ENCODE data around the gene ZNF778.

The ZNF778 gene

DNA sequence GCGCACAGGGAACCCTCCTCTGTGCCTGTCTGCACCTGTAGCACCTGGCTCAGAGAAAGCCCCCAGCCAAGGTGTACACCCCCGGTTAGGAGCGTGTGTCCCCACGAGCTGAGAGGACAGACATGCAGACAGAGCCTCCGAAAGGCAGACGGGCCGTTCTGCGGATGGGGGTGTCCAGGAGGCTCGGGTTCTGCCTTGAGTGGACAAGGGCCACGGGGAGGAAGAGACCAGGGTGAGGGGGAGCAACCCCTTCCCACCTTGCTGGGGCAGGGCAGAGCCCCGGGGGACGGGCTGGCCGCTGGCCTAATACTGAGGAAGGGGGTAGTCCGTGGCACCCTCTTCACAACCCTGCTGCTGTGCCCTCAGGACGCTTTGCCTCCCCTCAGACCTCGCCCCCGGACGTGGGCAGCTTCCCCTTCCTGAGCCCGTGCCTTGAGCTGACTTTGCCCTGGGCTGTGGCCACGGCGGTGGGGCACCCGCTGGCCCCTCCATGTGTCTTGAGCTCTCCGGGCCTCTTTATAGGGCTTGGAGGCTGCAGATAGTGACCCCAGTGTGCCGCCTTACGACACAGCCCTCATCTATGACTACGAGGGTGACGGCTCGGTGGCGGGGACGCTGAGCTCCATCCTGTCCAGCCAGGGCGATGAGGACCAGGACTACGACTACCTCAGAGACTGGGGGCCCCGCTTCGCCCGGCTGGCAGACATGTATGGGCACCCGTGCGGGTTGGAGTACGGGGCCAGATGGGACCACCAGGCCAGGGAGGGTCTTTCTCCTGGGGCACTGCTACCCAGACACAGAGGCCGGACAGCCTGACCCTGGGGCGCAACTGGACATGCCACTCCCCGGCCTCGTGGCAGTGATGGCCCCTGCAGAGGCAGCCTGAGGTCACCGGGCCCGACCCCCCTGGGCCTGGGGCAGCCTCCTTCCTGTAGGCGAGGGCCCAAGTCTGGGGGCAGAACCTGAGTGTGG is 22.9 kb upstream of the ZNF778 start:
- DNase-seq, result no peak

DNA sequence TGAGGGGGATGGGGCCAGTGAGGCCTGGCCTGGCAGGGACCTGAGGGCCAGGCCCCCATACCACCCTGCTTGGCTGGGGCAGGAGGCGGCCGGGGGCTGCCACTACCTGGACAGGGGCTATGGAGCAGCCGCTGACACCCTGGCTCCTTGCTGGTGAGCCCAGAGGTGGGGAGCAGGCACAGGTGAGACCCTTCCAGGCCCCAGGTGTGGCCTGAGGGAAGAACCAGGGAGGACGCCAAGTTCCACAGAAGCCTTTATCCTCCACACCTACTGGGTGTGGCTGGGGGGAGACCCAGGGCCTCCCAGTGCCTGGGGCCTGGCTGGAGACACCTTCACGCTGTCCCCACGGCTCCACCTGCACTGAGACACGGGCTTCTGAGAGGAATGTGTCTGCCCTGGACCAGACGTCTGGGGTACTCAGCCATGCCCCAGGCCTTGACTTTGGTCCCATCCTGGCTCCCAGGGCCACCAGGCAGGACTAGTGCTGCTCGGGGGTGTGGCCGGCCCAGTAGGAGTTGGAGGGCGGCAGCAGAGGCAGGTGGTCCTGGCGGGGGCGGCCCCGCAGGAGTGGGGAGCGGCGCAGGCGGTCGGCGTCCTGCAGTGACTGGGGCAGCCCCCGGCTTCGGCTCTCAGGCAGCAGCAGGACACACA is 21.9 kb upstream of the ZNF778 start:
- DNase-seq, result no peak

DNA sequence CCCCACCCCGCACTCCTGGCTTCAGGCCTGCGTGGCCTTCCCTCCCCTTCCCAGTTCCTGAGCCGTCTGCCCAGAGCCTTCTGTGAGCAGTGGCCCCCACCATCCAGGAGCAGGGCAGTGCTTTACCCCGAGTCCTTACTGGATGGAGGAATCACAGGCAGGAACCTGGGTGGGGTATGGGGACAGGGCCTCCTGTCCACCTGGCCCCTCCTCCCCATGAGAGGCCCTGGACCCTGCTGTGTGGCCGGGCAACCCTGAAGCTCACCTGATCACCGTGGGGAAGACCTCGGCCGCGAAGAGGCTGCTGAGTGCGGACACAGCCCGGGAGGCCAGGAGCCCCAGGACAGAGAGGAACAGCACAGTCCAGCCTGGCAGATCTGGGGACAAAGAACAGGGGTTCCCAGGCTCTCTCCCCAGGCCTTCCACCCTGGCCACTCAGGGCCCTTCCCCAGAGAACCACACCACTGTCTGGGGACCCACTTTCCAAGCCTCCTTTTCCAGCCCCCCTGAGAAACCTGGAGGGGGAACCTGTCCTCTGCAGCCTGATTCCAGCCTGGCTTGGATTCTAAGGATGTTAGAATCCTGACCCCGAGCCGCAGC is 20.4 kb upstream of the ZNF778 start:
- no peak for DNase-seq

DNA sequence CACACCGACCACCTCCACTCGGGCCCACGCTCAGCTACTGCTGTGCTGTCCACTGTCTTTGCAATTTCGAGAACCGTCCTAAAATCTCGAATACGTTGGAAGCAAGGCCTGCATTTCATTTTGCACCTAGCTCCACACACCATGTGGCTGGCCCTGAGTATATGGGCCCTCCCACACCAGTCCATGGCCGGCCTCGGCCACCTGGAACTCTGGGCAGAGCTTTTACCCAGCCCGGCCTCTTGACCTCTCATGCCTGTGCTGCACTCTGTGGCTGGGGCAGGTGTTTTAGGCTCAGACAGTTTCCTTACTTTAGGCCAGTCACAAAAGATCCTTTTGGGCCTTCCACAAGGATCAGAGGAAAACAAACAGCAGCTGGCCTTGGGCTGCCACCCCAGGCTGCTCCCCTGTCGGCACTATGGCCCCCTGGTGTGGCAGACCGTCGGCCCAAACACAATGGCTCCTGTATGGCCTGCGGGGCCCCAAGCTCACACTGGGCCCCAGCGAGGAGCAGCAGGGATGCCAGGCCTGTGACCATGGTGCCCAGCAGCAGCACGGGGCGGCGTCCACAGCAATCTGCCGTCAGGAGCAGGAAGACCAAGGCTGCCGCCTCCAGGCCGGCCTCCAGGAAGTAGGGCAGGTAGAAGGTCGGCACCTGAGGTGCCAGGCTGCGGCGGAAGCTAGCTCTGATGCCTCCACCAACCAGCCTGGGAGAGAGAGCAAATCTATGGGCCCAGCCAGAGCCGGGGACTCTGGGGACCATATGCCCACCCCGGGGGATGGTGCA is 19.7 kb upstream of the ZNF778 start:
- no peak for DNase-seq

DNA sequence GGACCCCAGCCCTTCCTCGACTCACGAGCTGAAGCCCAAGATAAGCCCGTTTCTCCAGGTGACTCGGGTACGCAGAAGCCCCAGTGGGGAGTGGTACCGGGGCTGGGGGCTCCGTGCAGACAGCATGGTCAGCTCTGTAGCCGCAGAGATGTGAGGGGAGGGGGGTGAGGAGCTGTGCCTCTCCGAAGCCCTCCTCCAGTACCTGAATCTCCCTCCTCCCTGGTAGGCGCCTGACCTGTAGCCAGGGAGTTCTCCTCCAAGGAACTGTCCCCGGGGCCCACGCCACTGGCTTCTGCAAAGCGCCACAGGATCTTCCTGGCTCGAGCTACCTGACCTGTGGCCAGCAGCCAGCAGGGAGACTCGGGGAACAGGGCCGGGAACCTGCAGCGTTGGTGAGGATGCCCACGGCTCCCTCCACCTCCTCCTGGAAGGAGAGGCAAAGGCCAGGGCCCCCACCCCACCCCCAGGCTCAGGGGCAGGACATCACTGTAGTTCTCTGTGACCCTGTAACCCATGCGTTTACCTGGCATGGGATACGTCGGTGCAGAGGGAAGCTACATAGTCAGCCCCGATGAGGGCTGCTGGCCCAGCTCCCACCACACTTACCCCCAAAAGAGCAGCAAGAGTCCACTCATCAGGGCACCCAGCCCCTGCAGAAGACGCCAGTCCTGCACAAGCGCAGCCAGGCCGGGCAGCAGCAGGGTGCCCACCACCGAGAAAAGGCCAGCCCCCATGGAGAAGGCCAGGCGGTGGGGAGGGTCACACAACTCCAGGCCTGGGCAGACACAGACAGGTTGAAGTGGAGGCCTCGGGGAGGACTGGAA is 18.9 kb upstream of the ZNF778 start:
- no peak for DNase-seq

DNA sequence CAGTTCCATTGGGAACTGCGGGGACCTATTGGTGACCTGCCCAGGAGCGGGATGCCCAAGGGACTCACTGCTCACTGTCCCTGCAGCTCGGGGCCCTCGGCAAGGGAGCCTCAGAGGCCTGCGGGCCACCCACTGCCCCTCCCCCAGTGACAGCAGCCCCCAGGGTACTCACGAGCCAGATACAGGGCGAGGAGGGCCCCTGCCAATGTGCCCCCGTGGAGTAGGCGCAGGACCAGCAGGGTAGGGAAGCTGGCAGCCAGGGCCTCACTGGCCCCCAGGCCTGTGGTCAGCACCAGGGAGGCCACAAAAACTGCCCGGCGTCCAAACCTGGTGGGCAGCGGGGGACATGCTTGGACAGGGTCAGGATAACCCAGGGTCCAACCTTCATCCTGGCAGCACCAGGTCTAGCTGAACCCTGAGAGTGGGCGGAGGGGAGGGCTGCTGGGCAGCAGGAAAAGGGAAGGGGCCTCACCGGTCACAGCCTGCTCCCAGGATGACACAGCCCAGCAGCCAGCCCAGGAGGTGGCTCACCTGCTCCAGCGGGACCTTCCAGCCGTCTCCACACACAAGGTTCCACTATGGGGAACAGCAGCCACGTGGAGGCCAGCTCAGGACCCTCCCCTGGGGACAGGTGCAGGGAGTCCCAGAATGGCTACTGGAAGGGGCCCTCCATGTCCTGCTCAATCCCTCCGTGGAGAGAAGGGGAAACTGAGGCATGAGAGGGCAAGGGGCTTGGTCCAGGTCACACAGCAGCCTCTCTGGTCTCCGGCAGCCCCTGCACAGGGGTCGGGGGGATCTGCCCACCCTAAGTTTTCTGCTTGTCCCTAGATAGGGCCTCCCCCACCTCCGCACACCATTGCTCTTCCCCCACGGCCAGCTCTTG is 18.0 kb upstream of the ZNF778 start:
- no peak for DNase-seq

DNA sequence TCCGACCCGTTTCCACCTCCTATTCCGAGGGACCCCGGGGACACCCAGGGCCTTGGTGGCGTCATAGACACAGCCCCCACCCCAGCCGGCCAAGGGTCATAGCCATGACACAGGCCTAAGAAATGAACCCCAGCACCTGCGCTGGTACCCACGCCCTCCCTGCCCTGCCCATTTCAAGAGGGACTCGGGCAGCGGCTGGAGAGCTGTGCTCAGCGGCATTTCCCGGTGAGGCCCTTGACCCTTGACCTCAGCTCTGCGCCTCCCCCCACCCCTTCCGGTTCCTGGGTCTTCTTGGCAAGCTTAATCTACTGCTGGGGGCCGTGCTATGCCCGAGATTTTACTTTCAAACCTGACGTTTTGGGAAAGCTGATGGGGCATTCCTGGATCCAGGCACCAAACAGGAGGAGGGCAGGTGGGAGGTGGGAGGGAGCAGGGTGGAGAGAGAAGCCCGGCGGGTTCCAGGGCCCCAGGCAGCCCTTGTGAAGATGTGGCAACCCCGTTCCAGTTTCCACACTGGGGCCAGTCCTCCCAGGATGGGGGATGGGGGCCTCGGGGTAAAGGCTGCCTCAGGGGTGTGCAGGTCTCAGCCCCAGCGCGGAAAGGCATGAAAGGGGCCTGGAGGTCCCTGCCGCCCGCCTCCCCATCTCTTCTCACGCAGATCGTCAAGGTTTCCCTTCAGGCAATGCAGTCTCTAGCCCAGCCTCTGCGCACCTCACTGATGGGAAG is 17.2 kb upstream of the ZNF778 start, which contains the start of gene SLC22A31:
Gene SLC22A31, minus strand, starts transcription at position 414 of the 726 bp plus-strand sequence. Its CDS starts 36 bp downstream, at position 378.
- no peak for DNase-seq

DNA sequence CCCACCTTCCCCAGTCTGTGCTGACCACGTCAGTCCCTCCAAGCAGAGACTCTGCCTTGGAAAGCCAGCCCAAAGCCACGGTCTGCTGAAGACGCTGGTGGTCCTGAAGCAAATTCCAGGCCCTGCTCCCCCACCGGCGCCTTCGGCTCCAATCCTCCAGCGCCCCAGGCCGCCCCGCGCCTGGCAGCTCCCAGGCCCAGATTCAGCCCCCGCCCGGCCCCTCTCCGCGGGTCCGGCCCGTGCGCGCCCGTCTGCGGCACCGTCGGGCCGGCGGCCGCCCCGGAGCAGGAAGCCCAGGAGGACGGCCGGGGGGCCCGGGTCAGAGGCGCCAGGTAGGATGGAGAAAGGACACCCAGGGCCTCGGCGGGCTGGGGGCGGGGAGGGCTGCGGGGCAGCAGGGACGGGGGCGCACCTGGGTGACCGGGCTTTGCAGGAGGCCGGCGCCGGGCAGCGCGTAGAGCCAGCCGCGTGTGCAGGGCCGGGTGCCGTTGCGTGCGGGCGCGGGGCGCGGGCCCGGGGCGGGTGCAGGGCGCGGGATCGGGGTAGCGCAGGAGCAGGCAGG is 16.6 kb upstream of the ZNF778 start:
- no peak for DNase-seq

DNA sequence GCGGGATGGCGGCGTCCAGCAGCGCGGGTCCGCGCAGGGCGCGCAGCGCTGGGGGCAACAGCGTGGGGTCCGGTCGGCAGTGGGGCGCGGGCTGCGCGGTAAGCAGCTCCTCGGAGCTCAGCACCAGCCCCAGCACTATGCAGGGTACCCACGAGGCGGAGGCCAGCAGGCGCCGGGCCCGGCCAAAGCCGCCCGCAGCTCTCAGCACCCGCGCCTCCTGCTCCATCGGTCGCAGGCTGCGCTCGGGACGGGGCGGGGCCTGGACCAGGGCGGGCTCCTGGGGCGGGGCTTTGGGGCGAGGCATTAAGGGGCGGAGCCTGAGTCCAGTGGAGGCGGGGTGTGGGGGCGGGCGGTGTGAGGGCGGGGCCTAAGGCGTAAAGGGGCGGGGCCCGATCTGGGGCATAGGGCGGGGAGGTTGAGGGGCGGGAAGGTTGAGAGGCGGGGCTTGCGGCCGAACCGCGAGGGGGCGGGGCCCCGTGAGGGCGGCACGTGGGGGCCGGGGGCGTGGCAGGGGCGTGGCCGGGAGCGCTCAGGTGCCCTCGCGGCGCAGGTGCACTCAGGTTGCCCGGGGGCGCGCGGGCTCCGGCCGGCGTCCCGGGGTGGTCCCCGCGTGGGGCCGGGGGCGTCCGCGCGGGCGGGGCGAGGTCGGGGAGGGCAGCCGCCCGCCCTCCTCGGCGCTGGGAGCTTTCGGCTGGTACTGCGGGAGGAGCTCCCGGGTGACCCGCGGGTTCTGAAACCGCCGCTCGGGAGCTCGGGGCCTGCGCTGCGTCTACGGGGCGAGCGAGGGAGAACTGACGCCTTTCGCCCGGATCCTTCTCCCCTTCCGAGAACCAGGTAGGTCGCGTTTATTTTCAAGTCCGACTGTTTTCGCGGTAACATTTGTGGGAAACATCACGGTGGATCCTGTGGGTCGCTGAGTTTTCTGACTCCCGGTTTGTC is 15.8 kb upstream of the ZNF778 start:
- peak; percentile 88 for DNase-seq

DNA sequence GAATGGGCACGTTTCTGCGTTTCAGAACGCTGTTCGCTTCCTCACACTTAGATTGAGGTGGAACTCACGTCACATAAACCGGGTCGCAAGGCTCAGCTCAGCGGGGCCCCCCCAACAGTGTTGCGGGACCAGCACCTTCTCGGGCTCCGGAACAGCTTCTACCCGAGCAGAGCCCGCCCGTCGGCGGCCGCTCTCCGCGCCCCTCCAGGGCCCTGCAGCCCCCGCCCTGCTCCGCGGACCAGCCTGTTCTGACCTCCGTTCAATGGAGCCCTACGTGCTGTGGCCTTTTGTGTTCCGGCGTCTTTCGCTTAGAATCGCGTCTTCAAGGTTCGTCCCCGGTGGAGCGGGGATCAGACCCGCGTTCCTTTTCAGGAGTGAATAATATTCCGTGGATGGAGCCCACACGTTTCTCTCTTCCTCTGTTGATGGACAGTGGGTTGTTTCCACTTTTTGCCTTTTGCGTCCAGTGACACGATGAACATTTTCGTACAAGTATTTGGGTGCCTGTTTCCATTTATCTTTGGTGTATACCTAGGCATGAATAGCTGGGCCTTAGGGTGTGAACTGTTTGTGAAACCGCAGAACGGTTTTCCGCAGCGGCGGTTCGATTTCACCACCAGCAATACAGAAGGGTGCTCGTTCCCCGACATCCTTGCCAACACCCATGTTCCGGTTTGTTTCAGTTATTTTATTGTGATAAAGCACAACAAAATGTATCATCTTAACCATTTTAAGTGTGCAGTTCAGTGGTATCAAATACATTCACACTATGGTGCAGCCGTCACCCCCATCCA is 14.9 kb upstream of the ZNF778 start:
- no peak for DNase-seq

DNA sequence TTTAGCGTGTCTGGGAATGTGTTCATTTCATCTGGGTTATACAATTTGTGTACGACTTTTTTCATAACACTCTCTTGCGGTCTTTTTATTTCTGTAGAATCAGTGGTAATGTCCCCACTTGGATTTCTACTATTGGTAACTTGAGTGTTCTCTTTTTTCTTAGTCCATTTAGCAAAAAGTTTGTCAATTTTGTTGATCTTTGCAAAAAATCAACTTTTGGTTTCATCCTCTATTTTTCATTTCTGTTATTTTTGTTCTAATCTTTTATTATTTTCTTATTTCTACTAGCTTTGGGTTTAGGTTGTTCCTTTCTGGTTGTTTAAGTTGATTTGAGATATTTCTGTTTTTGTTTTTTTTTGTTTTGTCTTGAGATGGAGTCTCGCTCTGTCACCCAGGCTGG is 9.5 kb upstream of the ZNF778 start:
- DNase-seq, result no peak

DNA sequence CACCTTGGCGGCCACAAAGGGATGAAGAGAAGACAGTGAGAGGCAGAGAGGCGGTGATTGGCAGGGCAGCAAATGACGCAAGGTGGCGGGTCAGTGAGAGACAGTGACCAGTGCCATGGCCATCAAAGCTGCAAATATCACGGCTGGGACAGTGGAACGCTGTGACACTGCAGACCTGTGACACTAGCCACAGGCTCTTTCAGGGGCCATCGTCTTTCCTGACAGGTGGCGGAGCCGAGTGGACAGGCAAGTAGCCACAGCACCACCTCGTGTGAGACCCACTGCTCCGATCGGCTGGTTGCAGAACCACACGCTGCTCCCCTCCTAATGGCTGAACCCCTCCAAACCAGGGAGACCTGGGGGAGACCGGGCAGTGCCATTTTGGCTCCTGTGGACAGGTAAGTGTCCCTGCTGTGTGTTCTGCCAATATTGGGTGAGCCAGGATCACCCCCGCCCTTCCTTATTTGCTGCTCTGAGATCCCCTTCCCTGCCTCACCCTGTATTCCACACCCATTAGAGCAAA is 7.9 kb upstream of the ZNF778 start:
- no peak for DNase-seq

DNA sequence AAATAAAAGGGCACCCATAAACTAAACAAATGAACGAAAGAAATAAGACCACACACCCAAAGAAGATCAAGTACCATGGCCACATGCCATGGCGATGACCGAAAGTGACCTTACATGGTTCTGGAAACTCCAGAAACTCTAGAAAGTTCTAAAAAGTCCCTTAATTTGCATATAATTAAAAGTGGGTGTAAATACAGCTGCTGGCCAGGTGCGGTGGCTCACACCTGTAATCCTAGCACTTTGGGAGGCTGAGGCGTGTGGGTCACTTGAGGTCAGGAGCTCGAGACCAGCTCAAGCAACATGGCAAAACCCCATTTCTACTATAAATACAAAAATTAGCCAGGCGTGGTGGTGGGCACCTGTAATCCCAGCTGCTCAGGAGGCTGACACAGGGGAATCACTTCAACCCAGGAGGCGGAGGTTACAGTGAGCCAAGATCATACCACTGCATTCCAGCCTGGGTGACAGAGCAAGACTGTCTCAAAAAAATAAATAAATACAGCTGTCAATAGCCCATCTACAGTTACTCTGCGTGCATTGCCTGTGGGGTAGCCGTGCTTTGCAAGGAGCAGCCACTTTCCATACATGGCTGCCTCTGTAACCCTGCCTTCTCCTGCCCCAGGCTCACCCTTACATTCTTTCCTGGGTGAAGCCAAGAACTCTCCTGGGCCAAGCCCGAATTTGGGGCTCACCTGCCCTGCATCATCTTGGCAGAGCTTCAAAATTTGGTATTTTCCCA is 7.2 kb upstream of the ZNF778 start:
- no peak for DNase-seq

DNA sequence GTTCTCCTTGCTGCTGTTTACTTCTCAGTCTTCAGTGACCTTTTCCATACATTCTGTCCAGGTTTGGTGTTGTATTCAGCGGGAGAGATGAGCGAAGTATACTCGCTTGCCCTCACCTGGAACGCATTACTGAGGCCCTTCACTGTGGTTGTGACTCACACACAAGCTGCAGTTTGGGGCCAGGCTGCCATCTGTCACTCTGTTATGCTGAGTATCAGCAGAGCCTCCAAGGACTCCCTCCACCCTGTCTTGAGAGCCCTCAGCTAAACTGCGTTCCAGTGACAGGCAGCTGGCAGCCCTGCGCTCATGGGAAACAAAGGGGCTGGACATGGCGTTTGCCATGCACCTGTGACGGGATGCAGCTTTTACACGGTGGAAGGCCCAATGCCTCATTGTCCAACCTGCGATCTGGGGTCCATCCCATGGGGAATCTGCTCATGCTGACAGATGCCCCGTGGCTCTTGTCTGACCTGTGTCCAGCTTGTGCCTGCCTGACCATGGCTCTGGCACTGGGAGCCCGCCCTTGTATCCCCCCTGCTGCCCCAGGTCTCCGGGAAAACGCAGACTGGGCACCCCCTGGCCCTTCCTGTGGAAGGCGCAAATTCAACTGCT is 6.5 kb upstream of the ZNF778 start:
- DNase-seq, result no peak

DNA sequence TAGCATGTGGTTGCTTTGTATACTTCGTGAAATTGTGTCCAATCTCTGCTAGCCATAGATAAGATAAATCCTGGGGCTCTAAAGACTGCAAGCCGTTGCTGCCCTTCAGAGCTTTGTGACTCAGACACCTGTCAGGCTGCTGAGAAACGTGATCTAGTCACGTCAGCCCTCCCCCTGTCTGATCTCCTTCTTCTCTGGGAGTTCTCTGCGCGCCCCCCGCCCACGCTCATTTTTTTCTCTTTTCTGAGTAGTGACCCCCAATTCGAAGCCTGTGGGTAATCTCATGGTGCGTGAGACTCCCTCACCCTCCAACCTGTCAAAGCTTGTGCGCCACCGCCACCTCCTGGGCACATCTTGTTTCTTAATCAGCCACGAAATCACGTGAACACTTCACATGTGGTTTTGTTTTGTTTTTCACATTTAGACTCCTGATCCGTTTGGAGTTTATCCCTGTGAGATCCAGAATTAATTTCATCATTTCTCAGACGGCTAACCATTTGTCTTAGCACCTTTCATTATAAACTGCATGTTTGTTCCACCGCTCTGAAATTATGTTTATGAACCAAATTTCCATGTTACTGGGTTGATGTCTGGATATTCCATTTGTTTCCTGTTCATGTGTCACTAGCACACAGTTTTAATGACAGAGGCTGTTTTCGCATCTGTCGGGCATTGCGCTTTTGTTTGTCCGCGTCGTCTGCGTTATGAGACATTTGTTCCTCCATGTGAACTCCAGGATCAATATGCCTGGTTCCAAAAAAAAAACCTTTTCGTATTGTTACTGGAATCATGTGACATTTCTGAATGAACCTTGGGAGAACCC is 977 bp upstream of the ZNF778 start:
- peak; percentile 51 for DNase-seq

DNA sequence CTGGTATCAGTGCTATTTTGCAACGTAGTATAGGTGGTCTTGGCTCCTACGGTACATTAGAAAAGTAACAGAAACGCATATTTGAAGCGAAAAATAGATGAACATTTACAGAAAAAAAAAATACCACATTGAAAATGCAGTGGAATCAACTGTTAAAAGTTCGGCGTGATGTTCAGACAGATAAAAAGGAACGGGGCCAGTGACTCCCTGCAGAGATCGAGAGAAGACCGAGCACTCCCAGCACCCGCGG is 440 bp upstream of the ZNF778 start:
- DNase-seq, result no peak

Measured in NCI-H1436 (cell line).